CD4-positive, alpha-beta T cell (primary cell): ENCODE measurements around the gene EIF4EBP2. TPM values are rescaled to one million over a fixed set of nuclear protein-coding genes. Genes with fewer than 3 reads are reported as not detected.

ENCODE experiments used
- ATAC-seq: fragments of 200-7000 bp; cut with Tn5 transposase; one replicate; pipeline ENCODE4 v1.10.0; 2022; ENCODE audit warnings: mild to moderate bottlenecking; ENCODE audit not compliant: poor library complexity
- CTCF ChIA-PET: fragments of 350-600 bp; sonication (Branson Sonifier 250); formaldehyde crosslinking; loops from one replicate; lab custom pipeline; 2021; ENCODE audit warnings: antibody characterized with exemption, inconsistent platforms; lab: Charles Lee
- POLR2A ChIA-PET: fragments of 350-600 bp; sonication (Branson Sonifier 250); formaldehyde crosslinking; loops from one replicate; lab custom pipeline; 2021; ENCODE audit warnings: antibody characterized with exemption, inconsistent platforms; lab: Charles Lee
- DNase-seq, 14 experiments: peaks; one replicate each; pipeline ENCODE4 v3.0.0-alpha.2; 2013 to 2020; ENCODE audit warnings: mixed read lengths in 2 of 14
- H3K27ac ChIP-seq, 2 donors: one replicate each; pipeline versions ENCODE4 v1.5.1 to v1.7.0; 2013; ENCODE audit warnings: low read length in 2 of 2, low read depth in 1 of 2, mild to moderate bottlenecking in 1 of 2
- H3K27me3 ChIP-seq, 2 experiments: 1 replicate in 1 of 2; 2 replicates in 1 of 2; pipeline versions ENCODE4 v1.6.1 to v1.7.0; 2013; ENCODE audit warnings: low read length in 2 of 2, control low read depth in 1 of 2, mild to moderate bottlenecking in 1 of 2, moderate library complexity in 1 of 2; ENCODE audit not compliant: insufficient read depth in 2 of 2, control insufficient read depth in 1 of 2
- H3K36me3 ChIP-seq: one replicate; pipeline ENCODE4 v1.6.1; 2013; ENCODE audit warnings: low read length, control low read depth; ENCODE audit not compliant: insufficient read depth
- H3K4me1 ChIP-seq: one replicate; pipeline ENCODE4 v1.6.1; 2013; ENCODE audit warnings: low read length, control low read depth; ENCODE audit not compliant: insufficient read depth
- H3K4me3 ChIP-seq: one replicate; pipeline ENCODE4 v1.5.1; 2013; ENCODE audit warnings: mild to moderate bottlenecking, low read length, moderate library complexity
- H3K9me3 ChIP-seq, 2 experiments: 1 replicate in 1 of 2; 2 replicates in 1 of 2; pipeline versions ENCODE4 v1.6.1 to v1.7.0; 2013; ENCODE audit warnings: low read length in 2 of 2, mild to moderate bottlenecking in 2 of 2, control low read depth in 1 of 2, moderate library complexity in 1 of 2; ENCODE audit not compliant: control insufficient read depth in 1 of 2, insufficient read depth in 1 of 2
- H3K27ac Mint-ChIP-seq: one replicate; pipeline ENCODE4 v1.8.0; 2020; ENCODE audit warnings: mixed read lengths
- H3K27me3 Mint-ChIP-seq: one replicate; pipeline ENCODE4 v1.8.0; 2021; ENCODE audit warnings: mixed read lengths
- H3K36me3 Mint-ChIP-seq: one replicate; pipeline ENCODE4 v1.8.0; 2021; ENCODE audit warnings: low read depth, mixed read lengths
- H3K4me1 Mint-ChIP-seq: one replicate; pipeline ENCODE4 v1.8.0; 2021; ENCODE audit warnings: low read depth, mixed read lengths
- H3K4me3 Mint-ChIP-seq: one replicate; pipeline ENCODE4 v1.8.0; 2020; ENCODE audit warnings: mild to moderate bottlenecking, mixed read lengths
- H3K9me3 Mint-ChIP-seq: one replicate; pipeline ENCODE4 v1.8.0; 2020; ENCODE audit warnings: mixed read lengths
- intact Hi-C, 2 experiments: fragments of 100-400 bp; cut with DNase I in 1 of 2; cut with micrococcal nuclease in 1 of 2; formaldehyde crosslinking; loops; one replicate each; pipeline versions ENCODE4 v1.15.1 to v1.9.0; 2023 to 2025; cut with DNase I, micrococcal nuclease
- total RNA-seq, 174 experiments: library from RNA in 2 of 174; stranded (reverse) in 2 of 174; gene quantifications; one replicate each; pipeline ENCODE4 v1.2.3 and lab custom pipeline; 2021 to 2026
- TF ChIP-seq, protein P1 (sequence below): fragments of 200-600 bp; IDR thresholded peaks from one replicate; pipeline ENCODE4 v1.8.0; 2022; ENCODE audit warnings: antibody characterized with exemption, mild to moderate bottlenecking

Gene EIF4EBP2
- total RNA-seq, 2 experiments from 2014 or later = 21.4 to 22.6 TPM

GRCh38 chr10:70457759-70458305 lies 53.9 kb downstream of the EIF4EBP2 start:
- no peak overlapping the region for H3K4me3 ChIP-seq
- intact Hi-C loops = no loop called here
- TF ChIP-seq, protein P1, sequence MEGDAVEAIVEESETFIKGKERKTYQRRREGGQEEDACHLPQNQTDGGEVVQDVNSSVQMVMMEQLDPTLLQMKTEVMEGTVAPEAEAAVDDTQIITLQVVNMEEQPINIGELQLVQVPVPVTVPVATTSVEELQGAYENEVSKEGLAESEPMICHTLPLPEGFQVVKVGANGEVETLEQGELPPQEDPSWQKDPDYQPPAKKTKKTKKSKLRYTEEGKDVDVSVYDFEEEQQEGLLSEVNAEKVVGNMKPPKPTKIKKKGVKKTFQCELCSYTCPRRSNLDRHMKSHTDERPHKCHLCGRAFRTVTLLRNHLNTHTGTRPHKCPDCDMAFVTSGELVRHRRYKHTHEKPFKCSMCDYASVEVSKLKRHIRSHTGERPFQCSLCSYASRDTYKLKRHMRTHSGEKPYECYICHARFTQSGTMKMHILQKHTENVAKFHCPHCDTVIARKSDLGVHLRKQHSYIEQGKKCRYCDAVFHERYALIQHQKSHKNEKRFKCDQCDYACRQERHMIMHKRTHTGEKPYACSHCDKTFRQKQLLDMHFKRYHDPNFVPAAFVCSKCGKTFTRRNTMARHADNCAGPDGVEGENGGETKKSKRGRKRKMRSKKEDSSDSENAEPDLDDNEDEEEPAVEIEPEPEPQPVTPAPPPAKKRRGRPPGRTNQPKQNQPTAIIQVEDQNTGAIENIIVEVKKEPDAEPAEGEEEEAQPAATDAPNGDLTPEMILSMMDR = no peak
- no peak overlapping the region for H3K27ac ChIP-seq
- Mint-ChIP-seq H3K9me3 (no peaks in the 10 kb centered on the region), H3K4me3 (no peak overlapping the region), H3K4me1 (peaks cover 4% of the 10 kb centered on the region), H3K36me3 (no peaks in the 10 kb centered on the region), H3K27me3 (peaks cover 61% of the 10 kb centered on the region), H3K27ac (no peak overlapping the region)
- H3K36me3 ChIP-seq = no peaks in the 10 kb centered on the region
- ChIA-PET CTCF (no interaction called here), POLR2A (no interaction called here)
- ATAC-seq (no peak), DNase-seq (no peak)
- H3K9me3 ChIP-seq = no peaks in the 10 kb centered on the region
- peaks cover 12% of the 10 kb centered on the region for H3K4me1 ChIP-seq
- H3K27me3 ChIP-seq = peaks cover 16 to 34% of the 10 kb centered on the region in 2 experiments

DNA sequence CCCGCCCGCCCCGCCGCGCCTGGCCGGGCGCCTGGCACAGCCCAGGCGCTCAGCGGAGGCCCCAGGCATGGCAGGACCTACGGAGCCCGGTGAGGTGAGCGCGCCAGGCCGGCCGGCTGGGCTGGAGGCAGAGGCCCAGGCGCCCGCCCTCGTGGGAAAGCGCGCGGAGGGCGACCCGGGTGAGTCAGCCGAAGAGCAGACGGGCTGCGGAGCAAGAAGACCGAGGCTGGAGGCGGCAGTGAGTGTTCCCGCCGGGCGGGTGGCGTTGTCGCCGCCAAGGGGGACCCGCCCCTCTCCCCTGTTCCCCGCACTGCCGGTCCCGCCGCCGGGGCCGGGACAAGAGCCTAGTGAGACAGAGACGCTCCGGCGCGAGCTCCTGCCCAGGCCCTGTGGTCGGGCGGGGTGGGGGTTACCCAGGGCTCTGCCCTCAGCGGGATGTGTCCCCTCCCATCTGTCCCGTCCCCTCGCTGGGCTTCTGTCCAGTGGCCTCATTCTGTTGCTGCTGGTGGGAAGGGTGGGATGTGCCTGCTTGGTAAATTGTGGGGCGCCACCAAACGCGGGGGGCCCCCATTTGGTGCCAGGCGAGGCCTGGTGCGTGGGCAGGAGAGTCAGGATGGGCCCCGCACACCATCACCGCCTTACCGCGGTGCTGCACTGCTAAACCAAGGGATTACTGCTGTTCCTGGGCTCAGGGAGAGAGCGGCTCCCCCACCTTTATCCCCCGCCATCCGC lies 54.5 kb downstream of the EIF4EBP2 start:
- H3K4me1 Mint-ChIP-seq = peaks cover 4% of the 10 kb centered on the region
- H3K9me3 Mint-ChIP-seq = no peaks in the 10 kb centered on the region
- H3K4me3 ChIP-seq = no peak overlapping the region
- ChIA-PET POLR2A (no interaction called here), CTCF (no interaction called here)
- H3K4me1 ChIP-seq = peaks cover 12% of the 10 kb centered on the region
- H3K4me3 Mint-ChIP-seq = peak overlapping the region; percentile 45
- peaks cover 59% of the 10 kb centered on the region for H3K27me3 Mint-ChIP-seq
- H3K27ac Mint-ChIP-seq = no peak overlapping the region
- H3K9me3 ChIP-seq = no peaks in the 10 kb centered on the region
- ATAC-seq = peak; percentile 50
- no peak overlapping the region for H3K27ac ChIP-seq
- DNase-seq = peak in 5 of 14 experiments; percentile 18 to 58 (median 43)
- peaks cover 16 to 34% of the 10 kb centered on the region in 2 experiments for H3K27me3 ChIP-seq
- H3K36me3 ChIP-seq = no peaks in the 10 kb centered on the region
- intact Hi-C loops = no loop called here
- TF ChIP-seq, protein P1 = no peak
- H3K36me3 Mint-ChIP-seq = no peaks in the 10 kb centered on the region

DNA sequence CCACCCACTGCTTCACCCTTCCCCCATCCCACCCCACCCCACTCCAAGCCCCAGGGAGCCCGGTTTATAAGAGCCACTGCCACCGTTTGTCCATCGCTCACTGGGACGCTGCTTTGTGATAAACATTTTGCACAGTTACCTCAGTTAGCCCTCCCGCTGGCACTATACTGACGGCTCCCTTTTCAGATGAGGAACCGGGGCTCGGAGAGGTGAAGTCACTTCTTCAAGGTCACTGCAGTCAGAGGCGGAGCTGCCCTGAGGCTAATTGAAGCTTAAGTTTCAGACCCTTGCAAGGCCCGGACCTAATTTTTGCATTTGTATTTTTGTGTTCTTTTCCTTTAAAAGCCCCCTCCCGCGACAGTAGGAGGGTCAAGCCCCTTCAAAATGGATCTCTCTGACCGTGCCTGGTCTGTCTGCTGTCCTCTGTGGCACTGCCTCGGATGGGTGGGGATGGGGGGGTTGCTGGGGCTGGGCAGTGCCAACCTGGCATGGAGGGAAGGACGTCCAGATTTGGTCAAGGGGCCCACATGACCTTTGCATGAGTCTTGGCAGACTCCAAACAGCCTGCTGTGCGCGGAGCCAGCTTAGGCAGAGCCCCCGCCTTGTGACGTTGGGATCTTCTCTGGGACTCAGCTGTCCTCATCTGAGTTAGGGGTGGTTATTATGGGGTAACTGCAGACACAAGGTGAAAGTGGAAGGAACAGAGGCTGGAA lies 55.3 kb downstream of the EIF4EBP2 start:
- Histone ChIP-seq H3K27me3 (peaks cover 16 to 34% of the 10 kb centered on the region in 2 experiments), H3K4me3 (no peak overlapping the region), H3K4me1 (peaks cover 12% of the 10 kb centered on the region), H3K9me3 (no peaks in the 10 kb centered on the region), H3K36me3 (no peaks in the 10 kb centered on the region), H3K27ac (no peak overlapping the region)
- Mint-ChIP-seq H3K36me3 (no peaks in the 10 kb centered on the region), H3K4me3 (no peak overlapping the region), H3K4me1 (peaks cover 4% of the 10 kb centered on the region), H3K27ac (no peak overlapping the region), H3K27me3 (peaks cover 57% of the 10 kb centered on the region), H3K9me3 (no peaks in the 10 kb centered on the region)
- intact Hi-C loops = no loop called here
- ChIA-PET CTCF (no interaction called here), POLR2A (no interaction called here)
- no peak for DNase-seq
- TF ChIP-seq, protein P1 = no peak
- ATAC-seq = no peak
